Keratinocyte (primary cell): Measurements from ENCODE around the gene TFAP2B. TPM values are rescaled to one million over a fixed set of nuclear protein-coding genes. Genes with fewer than 3 reads are reported as not detected.

Experiments
- DNase-seq: peaks from one replicate; pipeline ENCODE4 v3.0.0-alpha.2; 2011; ENCODE audit warnings: low read depth, missing footprints, low spot score
- FAIRE-seq: peaks from 2 replicates; lab custom pipeline; 2011; peaks lifted over from hg19 to GRCh38; lab: Jason Lieb, UNC
- H2AFZ ChIP-seq: 2 replicates; pipeline ENCODE4 v1.6.0; 2012; ENCODE audit warnings: low read length, control low read depth, inconsistent platforms; ENCODE audit not compliant: control insufficient read depth
- H3K27ac ChIP-seq: 2 replicates; pipeline ENCODE4 v1.5.1; 2011; ENCODE audit warnings: low read length; ENCODE audit not compliant: control insufficient read depth, insufficient read depth
- H3K27me3 ChIP-seq: 3 replicates; pipeline ENCODE4 v1.6.0; 2011; ENCODE audit warnings: low read length; ENCODE audit not compliant: control insufficient read depth, insufficient read depth; ENCODE audit errors: extremely low read depth
- H3K36me3 ChIP-seq, 2 experiments: 2 replicates in 1 of 2; 3 replicates in 1 of 2; pipeline ENCODE4 v1.5.1; 2011; ENCODE audit warnings: low read length in 2 of 2, mild to moderate bottlenecking in 1 of 2; ENCODE audit not compliant: control insufficient read depth in 2 of 2, insufficient read depth in 2 of 2; ENCODE audit errors: extremely low read depth in 1 of 2
- H3K4me1 ChIP-seq: 3 replicates; pipeline ENCODE4 v1.5.1; 2011; ENCODE audit warnings: low read length; ENCODE audit not compliant: control insufficient read depth, insufficient read depth; ENCODE audit errors: extremely low read depth
- H3K4me2 ChIP-seq: 3 replicates; pipeline ENCODE4 v1.6.0; 2011; ENCODE audit warnings: low read depth, low read length; ENCODE audit not compliant: control insufficient read depth, insufficient read depth; ENCODE audit errors: extremely low read depth
- H3K4me3 ChIP-seq, 3 experiments: fragments of 200-600 bp in 1 of 3; sonication (generic) in 1 of 3; 2 replicates in 2 of 3; 3 replicates in 1 of 3; pipeline ENCODE4 v1.5.1; 2011 to 2016; ENCODE audit warnings: low read length in 3 of 3, mild to moderate bottlenecking in 3 of 3, control low read depth in 2 of 3, inconsistent platforms in 1 of 3, low read depth in 1 of 3, mixed read lengths in 1 of 3, mixed run types in 1 of 3, moderate library complexity in 1 of 3; ENCODE audit not compliant: control insufficient read depth in 2 of 3, insufficient read depth in 2 of 3; ENCODE audit errors: extremely low read depth in 1 of 3
- H3K79me2 ChIP-seq: 2 replicates; pipeline ENCODE4 v1.6.0; 2012; ENCODE audit warnings: low read length; ENCODE audit not compliant: control insufficient read depth, insufficient read depth
- H3K9ac ChIP-seq: 3 replicates; pipeline ENCODE4 v1.6.0; 2011; ENCODE audit warnings: low read length; ENCODE audit not compliant: control insufficient read depth, insufficient read depth; ENCODE audit errors: extremely low read depth
- H3K9me1 ChIP-seq: 3 replicates; pipeline ENCODE4 v1.6.0; 2011; ENCODE audit warnings: low read length; ENCODE audit not compliant: control insufficient read depth, insufficient read depth; ENCODE audit errors: extremely low read depth
- H3K9me3 ChIP-seq: 2 replicates; pipeline ENCODE4 v1.5.1; 2012; ENCODE audit warnings: low read depth, low read length; ENCODE audit not compliant: control insufficient read depth
- H4K20me1 ChIP-seq: 3 replicates; pipeline ENCODE4 v1.6.0; 2011; ENCODE audit warnings: low read length; ENCODE audit not compliant: control insufficient read depth, insufficient read depth; ENCODE audit errors: extremely low read depth
- CTCF ChIP-seq, 3 experiments: IDR thresholded peaks in 1 of 3; conservative IDR thresholded peaks in 1 of 3; optimal IDR thresholded peaks in 1 of 3; 2 replicates in 2 of 3; 3 replicates in 1 of 3; pipeline versions ENCODE3 to v1.5.1; 2011; ENCODE audit warnings: low read length in 3 of 3, mild to moderate bottlenecking in 3 of 3, moderate library complexity in 2 of 3, control low read depth in 1 of 3, inconsistent platforms in 1 of 3; ENCODE audit not compliant: insufficient read depth in 2 of 3; ENCODE audit errors: extremely low read depth in 1 of 3
- EZH2 ChIP-seq: IDR thresholded peaks from one replicate; pipeline ENCODE4 v1.6.1; 2012; ENCODE audit warnings: inconsistent platforms, mild to moderate bottlenecking, low read length, moderate library complexity
- dilution Hi-C: fragments of 300-500 bp; cut with MboI; formaldehyde crosslinking; loops from one replicate; pipeline ENCODE4 v1.7.0; 2020; ENCODE audit warnings: low sequenced_read_pairs; ENCODE audit not compliant: extremely low pct_ligation_motif_present
- polyA plus RNA-seq, 5 experiments: library from polyadenylated mRNA; depleted of rRNA in 3 of 5; stranded (reverse) in 3 of 5; stranded (forward) in 1 of 5; unstranded in 1 of 5; fragments of >200 nt; gene quantifications; 1 replicate in 1 of 5; 2 replicates in 3 of 5; 3 replicates in 1 of 5; pipeline versions ENCODE4 v1.2.1 to v1.2.3, GENCODE V29; 2011 to 2012; ENCODE audit warnings: missing spikeins in 2 of 5, low read depth in 1 of 5, low replicate concordance in 1 of 5

Gene TFAP2B
- polyA plus RNA-seq, 1 donor (not counting 4 experiments of a cell fraction or from before 2014, with no cell fraction given): 0.01 TPM

- FAIRE-seq: no peak
- Histone ChIP-seq H2AFZ (no peak overlapping the region), H3K4me3 (no peak overlapping the region), H3K27ac (no peak overlapping the region), H3K4me1 (no peaks in the 10 kb centered on the region), H4K20me1 (no peaks in the 10 kb centered on the region), H3K79me2 (no peaks in the 10 kb centered on the region), H3K27me3 (no peaks in the 10 kb centered on the region), H3K9ac (no peak overlapping the region), H3K4me2 (no peak overlapping the region), H3K9me1 (no peaks in the 10 kb centered on the region), H3K9me3 (no peaks in the 10 kb centered on the region), H3K36me3 (no peaks in the 10 kb centered on the region)
- TF ChIP-seq EZH2 (no peak), CTCF (optimal IDR thresholded peaks at IDR 0.05 in 1 of 3, IDR thresholded peaks at IDR 0.05 in 1 of 3, conservative IDR thresholded peaks at IDR 0.05 in 1 of 3; ENCODE audit: extremely low read depth in 1 of 3, insufficient read depth in 2 of 3, low read length in 3 of 3) (no peak)
- dilution Hi-C loops: no loop called here
- DNase-seq: no peak
Measured at GRCh38 chr6:50807035-50807434, 11.6 kb upstream of the TFAP2B start.

- Histone ChIP-seq H3K27ac (no peak overlapping the region), H3K9ac (peak overlapping the region; percentile 72), H3K4me3 (peak overlapping the region; percentile 57 to 89 (median 81)), H3K27me3 (peaks cover 14% of the 10 kb centered on the region), H3K4me1 (peaks cover 6% of the 10 kb centered on the region), H4K20me1 (no peaks in the 10 kb centered on the region), H3K9me3 (no peaks in the 10 kb centered on the region), H3K4me2 (peak overlapping the region; percentile 99), H2AFZ (peak overlapping the region; percentile 100), H3K36me3 (no peaks in the 10 kb centered on the region), H3K79me2 (no peaks in the 10 kb centered on the region), H3K9me1 (no peaks in the 10 kb centered on the region)
- no peak for FAIRE-seq
- TF ChIP-seq CTCF (optimal IDR thresholded peaks at IDR 0.05 in 1 of 3, IDR thresholded peaks at IDR 0.05 in 1 of 3, conservative IDR thresholded peaks at IDR 0.05 in 1 of 3; ENCODE audit: extremely low read depth in 1 of 3, insufficient read depth in 2 of 3, low read length in 3 of 3): peak in 2 of 3 experiments; percentile 26 to 48
- no peak for TF ChIP-seq EZH2
- no peak for DNase-seq
- dilution Hi-C loops: no loop called here
Measured at GRCh38 chr6:50815436-50816114, 3.1 kb upstream of the TFAP2B start.
